GM04503 (cell line): ENCODE results near the gene SDR39U1.
A peak's percentile ranks its signal among the peaks of the same experiment; 100 is the strongest.

Experiments used
- DNase-seq: peaks from one replicate; pipeline ENCODE4 v3.0.0-alpha.2; 2012; ENCODE audit warnings: low read depth

The SDR39U1 gene

DNA sequence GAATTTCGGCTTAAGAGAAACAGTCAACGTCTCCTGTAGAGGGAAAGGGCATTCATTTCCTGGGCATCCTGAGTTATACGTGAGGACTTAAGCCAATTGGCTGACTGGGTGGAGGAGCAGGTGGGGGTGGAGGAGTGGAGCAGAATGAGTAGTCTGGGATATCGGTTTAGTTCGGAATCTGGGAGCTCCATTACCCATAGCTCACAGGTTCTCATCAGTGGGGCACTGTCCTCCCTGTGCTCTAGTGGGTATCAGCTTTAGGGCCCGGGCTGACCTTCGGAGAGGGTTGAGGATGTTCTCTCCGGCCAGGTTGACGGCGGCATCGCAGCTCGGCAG lies 704 bp downstream of the SDR39U1 start:
- no peak for DNase-seq

DNA sequence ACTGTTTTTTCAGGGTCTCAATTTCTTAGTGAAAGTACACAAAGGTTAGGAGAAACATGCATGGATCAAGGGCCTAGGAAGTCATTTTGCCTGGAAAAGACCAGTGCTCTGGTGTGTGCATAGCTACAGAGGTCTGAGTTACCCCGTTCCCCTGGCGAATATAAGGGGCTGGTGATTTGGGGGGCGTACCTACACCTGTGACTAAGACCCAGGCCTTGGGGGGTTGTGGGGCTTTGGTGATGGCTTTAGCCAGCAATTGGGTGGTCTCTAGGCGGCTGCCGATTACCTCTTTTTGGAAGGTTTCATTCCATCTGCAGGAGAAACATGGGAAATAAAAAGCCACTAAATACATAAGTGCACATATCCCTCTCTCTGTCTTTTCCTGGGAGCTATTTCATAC lies 1.1 kb downstream of the SDR39U1 start:
- no peak for DNase-seq

GRCh38 chr14:24440606-24441399 lies 1.8 kb downstream of the SDR39U1 start:
- DNase-seq: no peak

- DNase-seq: no peak
Observed at GRCh38 chr14:24439830-24440605, 2.6 kb downstream of the SDR39U1 start.

DNA sequence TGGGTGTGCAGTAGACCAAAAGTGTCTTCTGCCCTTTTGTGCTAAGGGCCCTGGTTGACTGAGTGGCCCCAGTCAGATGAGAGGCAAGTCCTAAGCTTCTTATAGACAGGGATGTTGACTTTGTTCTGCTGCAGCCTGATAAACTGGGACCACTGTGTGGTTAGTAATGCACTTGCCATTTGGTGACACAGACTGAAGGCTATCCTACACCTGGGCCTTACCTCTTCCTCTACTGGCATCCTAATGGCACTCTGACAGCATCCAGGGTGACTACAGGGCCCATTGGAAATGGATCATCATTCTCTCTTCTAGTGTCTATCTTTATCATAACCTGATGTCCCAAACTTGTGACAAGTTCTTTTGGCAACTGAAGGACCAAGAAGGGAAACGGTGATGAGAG lies 3.3 kb downstream of the SDR39U1 start:
- DNase-seq: no peak

DNA sequence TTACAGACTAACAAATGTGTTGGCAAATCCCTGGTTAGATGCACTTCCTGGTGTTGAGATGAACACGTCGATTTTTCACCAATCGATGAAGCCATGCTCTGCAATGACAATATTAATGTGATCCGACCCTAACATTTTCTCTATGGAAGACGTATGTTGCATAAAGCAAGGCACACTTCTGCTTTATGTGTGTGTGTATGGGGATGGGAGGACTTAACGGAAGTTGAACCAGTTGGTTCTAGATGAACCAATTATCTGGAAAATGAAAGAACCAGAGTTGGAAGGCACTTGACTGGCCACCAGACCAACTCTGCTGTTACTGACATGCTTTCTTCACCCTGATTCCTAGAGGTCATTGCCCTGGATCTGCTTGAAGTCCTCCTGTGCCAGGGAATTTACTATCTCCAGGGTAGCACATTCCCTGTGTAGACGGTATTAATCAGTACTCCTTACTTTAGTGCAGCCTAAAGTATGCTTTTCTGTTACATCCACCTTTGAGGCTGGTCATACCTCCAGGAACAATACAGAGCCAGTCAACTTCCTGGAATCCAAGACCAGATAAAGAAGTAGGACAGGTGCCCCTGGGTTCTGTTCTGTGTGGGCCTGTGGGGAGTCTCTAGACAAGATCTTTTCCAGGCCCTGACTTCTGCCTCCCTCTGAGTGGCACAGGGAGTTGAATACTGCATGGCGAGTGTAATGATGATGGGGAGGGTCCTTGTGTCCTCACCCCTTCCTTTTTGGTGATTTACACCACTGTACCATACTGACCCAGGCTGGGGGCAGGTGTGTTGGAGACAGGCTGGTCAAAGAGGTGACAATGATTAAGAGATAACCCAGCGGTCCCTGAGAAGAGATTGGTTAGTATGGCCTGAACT lies 4.1 kb downstream of the SDR39U1 start:
- DNase-seq: no peak

- no peak for DNase-seq
Observed at GRCh38 chr14:24437736-24438067, 4.9 kb downstream of the SDR39U1 start.

DNA sequence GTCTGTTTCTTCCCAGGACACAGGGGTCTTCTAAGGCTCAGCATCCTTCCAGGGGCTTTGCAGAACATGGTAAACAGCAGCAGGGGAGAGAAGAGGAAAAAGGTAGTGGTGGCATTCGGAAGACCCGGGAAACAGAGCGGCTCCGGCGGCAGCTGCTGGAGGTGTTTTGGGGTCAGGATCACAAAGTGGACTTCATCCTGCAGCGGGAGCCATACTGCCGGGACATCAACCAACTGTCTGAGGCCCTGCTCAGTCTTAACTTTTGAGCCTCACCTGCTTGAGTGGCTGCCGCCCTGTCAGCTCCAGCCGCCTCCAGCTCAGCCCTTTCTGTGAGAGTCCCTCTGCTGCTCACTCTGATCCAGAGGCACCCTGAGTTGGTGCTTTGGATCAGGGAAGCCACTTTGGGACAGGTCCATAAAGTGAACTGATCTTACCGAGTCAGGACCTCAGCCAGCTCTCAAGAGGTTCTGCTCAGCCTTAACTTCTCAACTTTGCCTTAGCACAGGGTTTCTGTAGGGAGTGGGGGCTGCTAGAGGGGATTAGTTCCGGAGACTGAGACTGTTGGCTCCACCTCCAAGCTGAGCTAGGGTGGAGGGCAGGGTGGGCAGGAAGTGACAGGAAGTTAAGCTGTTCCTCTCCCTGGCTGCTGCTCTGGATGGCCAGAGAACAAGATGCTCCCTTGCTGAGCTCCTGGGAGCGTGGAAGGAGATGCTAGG lies 5.4 kb downstream of the SDR39U1 start:
- DNase-seq: no peak

DNA sequence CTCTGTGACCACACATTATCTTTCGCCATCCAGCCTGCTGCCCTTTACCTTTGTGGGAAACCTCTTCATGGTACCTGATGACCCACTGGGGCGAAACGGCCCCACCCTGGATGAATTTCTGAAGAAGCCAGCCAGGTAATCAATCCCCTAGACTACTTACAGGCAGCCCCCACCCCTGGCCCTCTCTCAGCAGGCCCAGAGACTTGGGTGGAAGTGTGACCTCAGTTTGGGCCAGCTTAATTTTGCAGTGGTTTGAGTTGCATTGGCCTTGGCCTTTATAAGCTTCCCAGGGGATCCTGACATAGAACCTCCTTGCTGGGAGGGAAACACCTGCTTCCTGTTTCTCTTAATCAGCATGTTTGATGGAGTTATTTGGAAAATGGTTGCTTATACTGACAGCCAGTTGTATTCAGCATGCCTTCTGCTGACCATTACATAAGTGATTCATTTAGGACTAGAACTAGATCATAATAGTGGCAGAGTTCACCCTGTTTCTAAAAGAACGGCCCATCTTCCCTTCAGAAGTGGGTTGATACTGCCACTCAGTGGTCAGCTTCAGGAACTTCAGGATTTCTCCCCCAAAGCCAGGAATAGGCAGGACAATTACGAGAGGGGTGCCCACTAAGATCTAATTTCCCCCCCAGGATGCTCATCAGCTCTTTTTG lies 6.1 kb downstream of the SDR39U1 start:
- DNase-seq: peak; percentile 43

- no peak for DNase-seq
Observed at GRCh38 chr14:24435998-24436354, 6.6 kb downstream of the SDR39U1 start.

- DNase-seq: no peak
Observed at GRCh38 chr14:24435192-24435810, 7.3 kb downstream of the SDR39U1 start.

- no peak for DNase-seq
Observed at GRCh38 chr14:24434676-24435075, 7.9 kb downstream of the SDR39U1 start.

DNA sequence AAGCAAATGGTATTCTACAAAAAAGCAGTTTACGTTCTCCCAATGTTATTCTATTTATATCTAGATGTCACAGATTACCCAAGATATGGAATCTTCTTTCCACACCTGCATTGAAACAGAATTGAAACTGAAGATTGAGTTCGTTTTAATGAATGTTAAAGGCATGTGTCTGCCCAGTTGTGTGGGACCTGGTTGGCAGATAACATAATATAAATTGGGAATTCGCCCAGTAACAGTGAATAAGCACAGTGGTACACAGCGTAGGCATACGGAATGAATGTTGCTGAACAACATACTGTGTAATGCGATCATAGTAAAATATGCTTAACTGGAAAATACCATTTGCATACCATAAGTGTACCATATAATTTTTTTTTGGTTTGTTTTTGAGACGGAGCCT lies 8.5 kb downstream of the SDR39U1 start:
- DNase-seq: no peak

- no peak for DNase-seq
Observed at GRCh38 chr14:24432259-24433131, 10.1 kb downstream of the SDR39U1 start.

- peak; percentile 55 for DNase-seq
Observed at GRCh38 chr14:24431569-24432258, 10.9 kb downstream of the SDR39U1 start.

DNA sequence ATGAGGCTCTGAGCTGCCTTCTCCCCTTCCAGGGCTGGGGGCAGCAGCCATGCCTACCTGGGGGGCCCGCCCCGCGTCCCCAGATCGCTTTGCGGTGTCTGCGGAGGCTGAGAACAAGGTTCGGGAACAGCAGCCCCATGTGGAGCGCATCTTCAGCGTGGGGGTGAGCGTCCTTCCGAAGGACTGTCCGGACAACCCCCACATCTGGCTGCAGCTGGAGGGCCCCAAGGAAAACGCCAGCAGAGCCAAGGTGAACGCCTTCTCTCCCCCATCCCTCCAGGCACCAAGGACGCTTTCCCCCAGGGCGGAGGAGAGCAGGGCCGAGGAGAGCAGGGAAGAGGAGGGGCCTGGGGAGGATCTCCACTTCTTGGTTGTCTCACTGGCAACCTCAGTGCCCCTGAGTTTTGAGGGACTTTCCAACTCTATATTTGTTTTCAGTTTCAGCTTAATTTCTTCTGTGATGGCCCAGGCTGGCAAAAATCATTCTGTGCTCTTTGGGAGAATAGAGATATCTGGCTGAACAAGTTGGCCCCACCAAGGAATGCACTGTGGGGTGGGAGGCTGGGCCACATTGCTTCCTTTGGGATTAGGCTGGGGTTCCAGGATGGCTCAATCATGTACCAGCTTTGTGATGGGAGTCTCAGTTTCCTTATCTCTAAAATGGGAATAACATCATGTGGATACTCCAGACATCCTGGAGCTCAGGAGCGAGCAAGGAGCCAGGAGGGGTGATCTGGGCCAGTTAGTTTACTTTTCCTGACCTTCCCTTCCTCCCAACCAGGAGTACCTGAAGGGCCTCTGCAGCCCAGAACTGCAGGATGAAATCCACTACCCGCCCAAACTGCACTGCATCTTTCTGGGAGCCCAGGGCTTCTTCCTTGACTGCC lies 11.7 kb downstream of the SDR39U1 start:
- no peak for DNase-seq

- no peak for DNase-seq
Observed at GRCh38 chr14:24430143-24430681, 12.4 kb downstream of the SDR39U1 start.
